HL-60/S4 treated with retinoic acid at 250 ng/mL for 4 days and 3 days (cell line): ENCODE data around the gene KCNIP1.

Experiments
- in situ Hi-C: fragments of 300-500 bp; cut with MboI; formaldehyde crosslinking; loops from 2 replicates; pipeline ENCODE4 v1.7.0; 2022; ENCODE audit warnings: low sequenced_read_pairs

The KCNIP1 gene

GRCh38 chr5:170562166-170562874 lies 58.5 kb downstream of the KCNIP1 start:
- in situ Hi-C loops = no loop called here

GRCh38 chr5:170562875-170563228 lies 59.0 kb downstream of the KCNIP1 start:
- in situ Hi-C loops = no loop called here

- in situ Hi-C loops = no loop called here
These were observed 60.2 kb downstream of the KCNIP1 start for GRCh38 chr5:170563824-170564567.

GRCh38 chr5:170565072-170565471 lies 61.3 kb downstream of the KCNIP1 start:
- in situ Hi-C loops = no loop called here

GRCh38 chr5:170569101-170569500 lies 65.3 kb downstream of the KCNIP1 start:
- in situ Hi-C loops = no loop called here

- in situ Hi-C loops = no loop called here
These were observed 66.7 kb downstream of the KCNIP1 start for GRCh38 chr5:170570476-170570875.

GRCh38 chr5:170571281-170571731 lies 67.5 kb downstream of the KCNIP1 start:
- in situ Hi-C loops = no loop called here

- in situ Hi-C loops = no loop called here
These were observed 68.3 kb downstream of the KCNIP1 start for GRCh38 chr5:170571875-170572852.

GRCh38 chr5:170573114-170573513 lies 69.3 kb downstream of the KCNIP1 start:
- in situ Hi-C loops = no loop called here

- in situ Hi-C loops = no loop called here
These were observed 69.8 kb downstream of the KCNIP1 start for GRCh38 chr5:170573660-170574059.

- in situ Hi-C loops = no loop called here
These were observed 73.0 kb downstream of the KCNIP1 start for GRCh38 chr5:170576602-170577535.

- in situ Hi-C loops = no loop called here
These were observed 75.8 kb downstream of the KCNIP1 start for GRCh38 chr5:170579601-170580000.

- in situ Hi-C loops = no loop called here
These were observed 77.4 kb downstream of the KCNIP1 start for GRCh38 chr5:170581211-170581610.

GRCh38 chr5:170582644-170583330 lies 79.0 kb downstream of the KCNIP1 start:
- in situ Hi-C loops = no loop called here

- in situ Hi-C loops = no loop called here
These were observed 80.2 kb downstream of the KCNIP1 start for GRCh38 chr5:170584003-170584402.

- in situ Hi-C loops = no loop called here
These were observed 80.7 kb downstream of the KCNIP1 start for GRCh38 chr5:170584450-170585058.

- in situ Hi-C loops = no loop called here
These were observed 81.6 kb downstream of the KCNIP1 start for GRCh38 chr5:170585273-170585948.

GRCh38 chr5:170587808-170588207 lies 84.0 kb downstream of the KCNIP1 start:
- in situ Hi-C loops = no loop called here

- in situ Hi-C loops = no loop called here
These were observed 85.8 kb downstream of the KCNIP1 start for GRCh38 chr5:170589643-170590042.
